Ramos (cell line): Measurements from ENCODE around the gene MEG3.

ENCODE experiments used
- in situ Hi-C: fragments of 300-500 bp; cut with MboI; formaldehyde crosslinking; loops from one replicate; pipeline ENCODE4 v1.14.3; 2022; ENCODE audit warnings: low sequenced_read_pairs; ENCODE audit not compliant: unreplicated experiment

MEG3 gene

DNA sequence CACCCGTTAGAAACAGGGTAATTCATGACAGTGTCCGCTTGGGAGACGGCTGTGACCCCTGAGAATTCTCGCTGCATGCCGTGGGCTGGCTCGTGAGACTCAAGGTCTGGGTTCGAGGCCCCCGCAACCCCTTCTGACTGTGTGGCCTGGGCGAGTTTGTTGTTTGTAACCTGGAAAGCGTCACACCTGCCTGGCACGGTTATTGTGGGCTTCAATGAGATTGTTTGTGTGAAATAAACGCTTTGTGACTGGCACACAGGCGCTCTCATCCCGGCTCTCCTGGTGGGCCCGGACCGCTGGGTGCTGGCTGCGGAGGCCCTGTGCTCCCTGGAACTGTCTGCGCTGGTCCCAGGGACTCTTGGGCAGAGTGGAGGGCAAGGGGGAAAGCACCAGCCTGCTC, 33.9 kb downstream of the MEG3 start:
- in situ Hi-C loops, result no loop called here

- in situ Hi-C loops, result no loop called here
Measured at GRCh38 chr14:100860556-100861187, 34.8 kb downstream of the MEG3 start.

DNA sequence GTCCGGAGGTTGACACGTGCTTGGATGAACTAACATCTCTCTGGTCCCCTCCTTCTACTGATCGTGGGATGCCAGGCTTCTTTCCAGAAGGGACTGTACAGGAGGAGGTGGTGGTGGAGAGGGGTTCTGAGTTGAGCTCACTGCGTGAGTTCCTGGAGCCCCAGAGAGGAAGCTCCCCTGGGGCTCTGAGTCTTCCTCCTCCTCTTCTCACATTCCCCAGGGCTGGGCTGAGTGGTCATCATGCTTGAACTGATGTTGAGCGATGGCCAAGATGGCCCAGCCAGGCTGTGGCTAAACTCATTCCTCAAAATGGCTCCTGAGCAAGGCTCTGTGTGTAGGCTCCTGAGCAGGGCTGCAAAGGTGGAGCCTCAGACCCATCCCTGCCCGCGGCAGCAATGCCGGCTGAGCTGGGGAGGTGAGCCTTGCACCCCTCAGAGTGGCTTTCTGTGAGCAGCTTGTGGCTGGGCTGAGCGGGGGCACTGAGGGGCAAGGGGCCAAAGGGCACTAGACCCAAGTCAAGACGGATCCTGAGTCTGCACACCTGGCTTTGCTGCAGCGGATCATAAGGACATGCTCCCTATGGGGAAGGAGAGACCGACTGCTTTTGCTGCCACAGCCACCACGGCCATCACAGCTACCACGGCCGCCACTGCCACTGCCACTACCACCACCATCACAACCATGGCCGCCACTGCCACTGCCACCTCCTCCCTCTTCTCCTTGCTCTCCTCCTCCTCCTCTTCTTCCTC, 35.4 kb downstream of the MEG3 start:
- in situ Hi-C loops, result no loop called here

DNA sequence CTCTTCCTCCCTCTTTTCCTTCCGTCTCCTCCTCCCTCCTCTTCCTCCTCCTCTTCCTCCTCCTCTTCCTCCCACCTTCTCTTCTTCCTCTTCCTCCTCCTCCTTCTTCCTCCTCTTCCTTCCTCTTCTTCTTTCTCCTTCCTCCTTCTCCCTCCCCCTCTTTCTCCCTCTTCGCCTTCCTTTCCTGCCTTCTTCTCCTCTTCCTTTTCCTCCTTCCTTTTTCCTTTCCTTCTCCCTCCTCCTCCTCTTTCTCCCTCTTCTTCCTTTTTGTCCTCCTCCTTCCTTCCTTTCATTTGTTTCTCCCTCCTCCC, 36.0 kb downstream of the MEG3 start:
- in situ Hi-C loops, result no loop called here

- in situ Hi-C loops, result no loop called here
Measured at GRCh38 chr14:100862277-100862676, 36.4 kb downstream of the MEG3 start.

DNA sequence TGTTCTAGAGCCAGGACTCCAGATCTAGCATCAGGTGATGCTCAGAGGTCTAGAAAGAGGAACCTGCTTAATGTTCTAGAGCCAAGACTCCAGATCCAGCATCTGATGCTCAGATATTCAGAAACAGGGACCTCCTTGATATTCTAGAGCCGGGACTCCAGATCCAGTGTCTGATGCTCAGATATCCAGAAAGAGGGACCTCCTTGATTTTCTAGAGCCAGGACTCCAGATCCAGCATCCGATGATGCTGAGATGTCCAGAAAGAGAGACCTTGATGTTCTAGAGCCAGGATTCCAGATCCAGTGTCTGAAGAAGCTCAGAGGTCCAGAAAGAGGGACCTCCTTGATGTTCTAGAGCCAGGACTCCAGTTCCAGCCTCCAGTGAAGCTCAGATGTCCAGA, 36.9 kb downstream of the MEG3 start:
- in situ Hi-C loops, result no loop called here

DNA sequence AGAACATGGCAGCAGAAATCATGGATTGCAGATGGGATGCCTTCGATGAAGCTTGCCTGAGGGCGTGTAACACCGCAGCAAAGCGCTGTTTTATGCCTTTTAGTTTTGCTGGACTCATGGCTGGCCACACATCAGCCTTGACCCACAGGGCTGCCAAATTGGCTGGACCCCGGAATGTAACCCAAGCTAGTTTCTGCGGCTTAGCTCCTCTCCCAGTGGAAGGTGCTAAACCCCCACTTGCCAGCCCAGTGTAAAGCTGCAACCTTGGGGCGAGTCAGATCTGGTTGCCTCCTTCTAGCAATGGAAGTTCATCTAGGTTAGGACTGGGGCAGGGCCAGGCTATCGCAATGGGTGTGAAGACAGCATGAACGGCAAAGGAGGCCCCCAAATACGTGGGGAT, 38.3 kb downstream of the MEG3 start:
- in situ Hi-C loops, result no loop called here

DNA sequence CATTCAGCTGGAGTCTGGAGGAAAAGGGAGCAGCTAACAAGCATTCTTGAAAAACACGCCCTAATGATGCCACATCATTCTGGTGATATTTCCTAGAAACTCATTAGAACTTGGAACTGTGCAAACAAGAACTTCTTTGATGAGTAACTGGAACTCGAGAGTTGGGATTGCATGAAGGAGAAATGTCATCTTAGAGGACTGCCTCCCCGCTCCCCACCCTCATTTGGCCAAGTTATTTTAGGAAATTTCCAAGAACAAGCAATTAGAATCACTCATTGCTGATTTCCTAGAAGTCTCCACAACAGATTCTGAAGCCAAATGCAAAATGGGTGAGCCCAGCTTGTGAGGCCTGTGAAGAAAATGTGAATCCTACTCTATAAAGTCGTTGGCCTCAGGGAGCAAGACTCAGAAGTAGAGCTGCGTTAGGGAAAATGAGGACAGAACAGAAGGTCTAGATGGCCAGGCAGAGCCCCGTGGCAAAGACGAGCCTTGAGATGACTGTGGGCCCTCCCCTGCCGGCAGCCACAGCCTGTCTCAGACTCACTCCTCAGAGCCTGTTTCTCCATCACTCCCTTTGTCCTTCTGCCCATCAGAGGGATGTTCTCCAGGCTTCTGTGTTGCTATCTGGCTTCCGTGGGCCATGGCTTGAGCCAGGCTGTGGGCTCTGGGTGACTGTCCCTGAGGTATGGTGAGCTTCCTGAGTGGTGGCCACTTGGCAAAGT, 39.2 kb downstream of the MEG3 start:
- in situ Hi-C loops, result no loop called here

DNA sequence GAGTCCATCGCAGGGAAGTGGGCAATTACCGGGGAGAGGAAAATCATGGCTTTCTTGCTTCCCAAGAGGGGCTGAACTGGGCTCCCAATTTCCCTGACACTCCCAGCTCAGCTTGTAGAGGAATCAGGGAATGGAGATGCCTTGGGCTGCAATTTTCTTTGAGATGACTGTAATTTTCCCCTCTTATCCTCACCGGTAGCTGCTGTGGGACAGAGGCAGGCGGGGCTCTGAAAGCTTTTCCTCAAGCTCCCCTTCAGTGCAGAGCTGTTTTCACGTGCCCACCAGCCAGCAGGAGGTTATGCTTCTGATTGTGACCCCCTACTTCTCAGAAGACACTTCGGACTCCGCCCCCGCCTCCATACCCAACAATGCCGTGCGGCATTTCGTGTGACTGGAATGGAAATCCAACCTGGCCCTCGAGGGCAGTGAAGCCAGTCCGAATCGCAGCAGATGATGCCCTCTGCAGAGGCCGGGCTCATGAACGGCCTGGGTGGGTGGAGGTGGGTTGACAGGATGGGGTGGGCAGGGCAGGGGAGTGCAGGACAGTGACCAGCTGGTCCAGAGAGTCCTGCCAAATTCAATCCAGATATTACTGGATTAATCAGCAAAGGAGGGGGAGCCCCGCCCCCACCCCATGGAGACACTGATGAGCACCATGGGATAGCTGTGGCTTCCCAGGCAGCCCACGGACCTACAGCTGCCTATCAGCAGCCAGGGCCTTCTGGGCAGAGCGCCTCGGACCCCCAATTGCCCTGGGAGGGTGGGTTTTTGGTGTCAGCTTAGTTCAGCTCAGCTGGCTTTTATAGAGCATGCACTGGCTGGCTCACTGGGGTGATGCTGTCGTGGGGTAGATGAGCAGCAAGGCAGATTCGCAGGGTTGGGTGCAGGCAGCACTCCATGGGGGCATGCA, 40.0 kb downstream of the MEG3 start:
- in situ Hi-C loops, result no loop called here

DNA sequence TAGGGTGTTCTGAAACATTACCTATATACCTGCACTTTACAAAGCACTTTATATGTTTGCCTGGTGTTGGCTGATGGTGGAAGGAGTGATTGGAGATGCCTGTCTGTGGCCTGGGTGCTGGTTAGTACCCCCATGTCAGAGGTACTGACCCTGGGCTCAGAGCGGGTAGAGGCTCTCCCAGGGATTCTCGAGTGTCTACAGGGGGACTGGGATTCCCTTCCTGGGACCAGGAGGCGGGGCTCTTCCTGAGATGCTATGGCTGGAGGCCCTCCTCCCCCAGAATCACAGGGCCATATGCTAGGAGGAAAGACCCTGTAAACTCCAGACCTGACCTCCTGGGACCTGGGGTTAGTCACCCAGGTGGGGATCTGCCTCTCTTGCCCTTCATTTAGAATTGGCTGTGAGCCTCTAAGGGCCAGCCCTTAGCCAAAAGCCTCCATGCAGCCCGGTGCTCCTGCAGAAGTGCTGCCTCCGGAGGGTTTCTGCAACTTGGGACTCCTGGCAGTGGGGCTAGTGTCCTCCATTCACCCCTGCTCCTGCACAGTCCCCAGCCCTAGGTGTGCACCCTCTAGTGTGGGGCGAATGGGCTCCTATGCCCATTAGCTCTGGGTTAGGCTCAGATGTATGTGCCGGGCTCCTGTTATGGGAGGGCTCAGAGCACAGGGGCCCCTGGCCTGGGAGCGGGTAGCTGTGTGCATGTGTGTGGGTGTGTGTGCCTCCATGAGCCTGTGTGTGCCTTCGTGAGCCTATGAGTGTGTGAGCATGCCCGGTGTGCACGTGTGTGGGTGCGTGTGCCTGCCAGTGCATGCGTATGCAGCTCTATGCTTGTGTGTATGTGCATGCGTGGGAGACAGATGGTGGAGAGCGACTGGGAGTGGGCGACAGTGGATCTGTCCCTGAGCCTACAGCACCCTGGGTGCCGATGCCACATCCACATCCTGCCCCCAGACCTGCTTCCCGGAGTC, 41.0 kb downstream of the MEG3 start:
- in situ Hi-C loops, result no loop called here

DNA sequence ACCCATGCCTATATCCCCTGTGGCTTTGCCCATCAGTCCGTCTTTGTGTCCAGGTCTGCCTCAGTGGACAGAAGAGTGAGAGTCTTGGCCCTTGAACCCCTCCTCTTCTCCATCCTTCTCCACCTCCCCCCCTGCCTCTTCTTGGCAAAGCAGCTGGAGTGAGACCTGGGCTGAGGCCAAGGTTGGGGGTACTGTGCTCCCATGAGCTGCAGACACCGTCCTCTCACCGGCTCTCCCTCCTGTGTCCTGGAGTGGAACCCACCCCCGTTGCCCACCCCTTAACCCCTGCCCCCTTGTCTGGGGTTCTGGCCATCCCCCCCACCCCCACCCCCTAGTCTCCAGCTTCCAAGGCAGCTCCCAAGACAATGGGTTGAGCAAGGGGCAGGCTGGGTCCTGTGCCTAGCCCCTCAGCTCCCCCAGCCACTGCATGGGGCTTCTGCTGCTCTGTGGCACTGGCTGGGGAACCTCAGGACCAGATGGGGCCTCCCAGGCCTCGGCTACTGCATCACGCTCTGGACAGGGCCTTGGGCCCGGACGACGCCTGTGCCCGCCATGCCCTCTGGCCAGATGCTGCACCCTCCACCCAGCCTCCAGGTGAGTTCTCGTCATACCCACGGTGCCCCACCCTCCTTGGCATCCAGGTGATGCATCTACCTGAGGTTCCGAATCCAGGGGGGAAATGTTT, 41.9 kb downstream of the MEG3 start:
- in situ Hi-C loops, result no loop called here

DNA sequence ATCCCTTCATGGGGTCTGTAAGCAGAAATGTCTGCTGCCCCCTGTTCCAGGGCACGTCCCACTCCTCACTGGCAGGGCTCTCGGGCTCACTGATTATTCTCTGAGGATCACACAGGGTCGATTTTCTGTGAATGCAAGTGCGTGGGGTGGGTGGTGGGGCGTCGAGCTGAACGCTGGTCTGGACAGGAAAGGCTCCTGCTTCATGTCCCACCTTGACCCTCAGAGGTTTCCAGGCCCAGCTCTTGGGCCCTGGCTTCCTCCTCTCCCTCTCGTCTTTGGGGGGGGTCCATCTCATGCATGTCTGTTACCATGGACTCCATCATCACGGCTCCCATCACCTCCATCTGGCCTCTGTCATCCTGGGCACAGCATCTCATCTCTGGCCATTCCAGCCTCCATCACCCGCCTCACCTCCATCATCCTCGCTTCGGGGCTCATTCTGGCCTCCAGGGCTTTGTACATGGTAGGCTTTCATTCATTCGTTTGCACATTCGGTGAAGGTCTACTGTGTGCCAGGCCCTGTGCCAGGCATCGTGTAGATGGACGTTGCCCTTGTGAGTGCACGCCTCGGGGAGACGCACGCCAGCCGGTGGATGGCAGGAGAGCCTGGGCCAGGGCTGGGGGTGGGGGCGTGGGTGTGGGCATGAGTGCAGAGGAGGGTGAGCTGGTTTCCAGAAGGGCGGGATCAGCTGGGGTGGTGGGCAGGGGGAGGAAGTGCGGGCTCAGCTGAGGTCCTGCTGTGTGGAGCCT, 42.9 kb downstream of the MEG3 start:
- in situ Hi-C loops, result no loop called here

DNA sequence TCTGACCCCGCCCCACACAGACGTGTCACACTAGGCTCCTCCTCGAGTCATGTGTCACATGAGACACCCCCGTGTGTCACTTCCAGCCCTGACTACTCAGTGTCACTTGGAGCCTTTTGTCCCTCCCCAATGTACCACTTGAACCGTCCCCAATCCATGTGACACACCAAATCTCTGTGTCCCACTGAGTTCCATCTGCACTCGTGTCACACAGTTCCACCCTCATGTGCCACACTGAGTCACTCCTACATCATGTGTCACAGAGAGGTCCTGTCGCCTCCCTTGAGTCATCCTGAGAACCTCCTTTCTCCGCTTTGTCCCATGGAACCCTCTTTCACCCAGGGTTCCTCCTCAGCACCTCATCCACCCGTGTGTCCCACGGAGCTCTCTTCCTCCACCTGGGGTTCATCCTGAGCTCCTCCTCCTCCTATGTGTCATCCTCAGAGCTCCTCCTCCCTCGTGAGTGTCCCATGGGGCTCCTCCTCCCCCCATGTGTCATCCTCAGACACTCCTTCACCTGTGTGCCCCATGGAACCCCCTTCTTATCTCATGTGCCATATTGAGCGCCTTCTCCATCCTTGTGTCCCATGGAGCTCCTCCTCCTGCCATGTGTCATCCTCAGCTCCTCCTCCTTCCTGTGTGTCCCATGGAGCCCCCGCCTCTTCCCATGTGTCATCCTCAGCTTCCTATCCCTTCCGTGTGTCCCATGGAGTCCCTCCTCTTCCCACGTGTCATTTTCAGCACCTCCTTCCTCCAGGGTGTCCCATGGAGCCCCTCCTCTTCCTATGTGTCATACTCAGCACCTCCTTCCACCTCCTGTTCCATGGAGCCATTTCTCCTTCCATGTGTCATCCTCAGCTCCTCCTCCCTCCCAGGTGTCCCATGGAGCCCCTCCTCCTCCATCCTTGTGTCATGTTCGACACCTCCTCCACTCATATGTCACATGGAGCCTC, 45.6 kb downstream of the MEG3 start:
- in situ Hi-C loops, result no loop called here

GRCh38 chr14:100872259-100873095, 46.6 kb downstream of the MEG3 start:
- in situ Hi-C loops, result no loop called here

DNA sequence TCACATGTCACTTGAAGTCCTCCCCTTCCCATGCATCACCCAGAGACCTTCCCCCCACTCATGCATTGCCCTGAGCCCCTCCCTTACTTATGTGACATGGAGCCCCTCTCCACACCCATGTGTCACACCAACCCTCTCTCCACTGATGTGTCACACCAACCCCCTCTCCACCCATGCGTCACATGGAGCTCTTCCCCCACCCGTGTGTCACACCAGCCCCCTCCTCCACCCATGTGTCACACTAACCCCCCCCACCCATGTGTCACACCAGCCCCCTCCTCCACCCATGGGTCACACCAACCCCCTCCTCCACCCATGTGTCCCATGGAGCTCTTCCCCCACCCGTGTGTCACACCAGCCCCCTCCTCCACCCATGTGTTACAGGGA, 47.2 kb downstream of the MEG3 start:
- in situ Hi-C loops, result no loop called here

DNA sequence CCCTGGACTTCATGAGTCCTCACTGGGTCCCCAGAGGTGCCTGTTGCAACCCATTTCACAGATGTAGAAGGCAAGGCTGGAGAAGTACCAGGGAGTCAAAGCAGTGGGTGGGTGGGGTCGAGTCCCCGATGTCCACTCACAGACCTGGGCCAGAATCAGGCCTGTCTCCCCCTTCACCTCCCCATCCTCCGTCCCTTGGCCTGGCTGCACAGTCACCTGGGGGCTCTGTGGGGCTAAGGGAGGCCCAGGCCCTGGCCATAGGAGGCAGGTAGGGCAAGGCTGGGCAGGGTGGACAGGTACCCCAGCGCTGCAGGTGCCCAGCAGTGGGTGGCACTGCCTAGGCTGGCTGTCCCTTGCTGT, 48.1 kb downstream of the MEG3 start:
- in situ Hi-C loops, result no loop called here
